ENCODE data around the gene MCEMP1.

- TF ChIP-seq CTCF (IDR thresholded peaks at IDR 0.05) (no peak), ZFX (IDR thresholded peaks at IDR 0.05; ENCODE audit: borderline replicate concordance) (no peak)
These were observed 30.5 kb upstream of the MCEMP1 start for GRCh38 chr19:7646426-7646700.
